ENCODE data around the gene PAFAH1B2. TPM values are rescaled to one million over a fixed set of nuclear protein-coding genes. Genes with fewer than 3 reads are reported as not detected.
"Not testable (repeated sequence)": the region's sequence is repeated elsewhere in the genome, so short reads cannot be mapped to it uniquely, and the experiment has no call there.

PAFAH1B2 gene
- total RNA-seq: 51.4 TPM
- long read RNA-seq, full-length matches to known transcripts: 5 of 12 reads
- long read RNA-seq, partial matches to known transcripts: 1 of 12 reads
- long read RNA-seq, other reads (novel, unspliced or antisense): 6 of 12 reads

GRCh38 chr11:117143871-117144476 is at the start of gene PAFAH1B2:
TSS of gene PAFAH1B2 (plus strand) at chr11:117144287. CDS start at chr11:117152448, 8,161 bp downstream.
- ATAC-seq (peak; percentile 97), DNase-seq (peak; percentile 97)
- intact Hi-C loops (cut with micrococcal nuclease): no loop called here

DNA sequence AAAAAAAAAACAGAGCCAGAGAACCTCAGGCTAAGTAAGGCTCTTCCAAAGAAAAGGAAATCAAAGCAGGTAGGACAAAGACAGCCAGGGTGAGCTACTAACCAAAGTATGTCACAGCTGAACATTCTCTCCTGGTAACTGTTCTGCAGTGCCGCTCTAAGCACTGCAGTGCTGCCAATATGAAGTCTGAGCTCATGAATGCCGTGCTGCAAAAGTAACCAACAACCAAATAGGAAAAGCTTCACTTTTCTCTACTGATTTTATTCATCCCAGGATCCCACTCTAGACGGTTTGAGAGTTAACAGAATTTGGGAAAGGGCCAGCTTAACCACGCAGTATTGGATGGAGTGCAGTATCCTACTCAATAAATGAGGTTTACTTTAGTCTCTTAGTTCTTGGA is 49.3 kb upstream of the PAFAH1B2 start:
- DNase-seq (no peak), ATAC-seq (peak; percentile 35)
- intact Hi-C loops (cut with micrococcal nuclease): no loop called here

DNA sequence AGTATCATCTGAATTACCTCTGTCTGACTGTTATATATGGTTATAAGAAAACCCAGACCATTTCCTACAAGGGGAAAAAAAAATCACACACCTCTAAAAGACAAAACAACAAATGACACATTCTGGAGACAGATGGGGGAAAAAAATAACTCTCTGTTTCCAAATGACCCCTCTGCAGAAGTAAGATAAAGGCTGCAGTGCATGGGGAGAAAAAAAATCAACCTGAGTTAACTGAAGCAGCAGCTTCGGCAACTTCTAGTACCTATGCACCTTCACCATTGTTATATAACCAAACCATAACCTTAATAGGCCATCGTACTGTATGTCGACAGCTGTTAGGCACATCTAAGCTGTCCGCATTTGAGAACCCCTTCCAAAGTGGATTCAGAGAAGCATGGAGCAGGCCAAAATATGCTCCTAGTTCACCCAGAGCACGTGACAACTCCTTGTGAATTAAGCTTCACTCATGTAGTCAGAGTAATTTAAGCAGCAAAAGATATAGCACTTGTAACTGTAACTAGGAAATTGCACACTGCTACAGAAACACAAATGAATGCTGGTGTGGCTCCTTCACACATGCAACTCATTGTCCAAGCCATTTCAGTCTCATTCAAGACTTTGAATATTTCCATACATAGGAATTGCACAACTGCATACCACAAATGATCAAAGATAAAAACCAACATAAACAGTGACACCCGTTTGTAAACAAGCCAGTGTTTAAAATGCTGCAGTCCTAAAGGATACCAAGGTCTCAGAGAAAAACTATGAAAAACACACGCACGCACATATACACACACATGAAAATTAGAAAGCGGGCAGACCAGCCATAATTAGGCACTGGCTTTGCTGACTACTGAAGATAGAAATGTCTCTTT is 48.6 kb upstream of the PAFAH1B2 start:
- ATAC-seq: no peak
- intact Hi-C loops (cut with micrococcal nuclease): no loop called here
- DNase-seq: no peak

GRCh38 chr11:117096201-117096991 is 47.7 kb upstream of the PAFAH1B2 start:
- DNase-seq (no peak), ATAC-seq (no peak)

GRCh38 chr11:117097014-117097388 is 47.1 kb upstream of the PAFAH1B2 start:
- intact Hi-C loops (cut with micrococcal nuclease): no loop called here
- ATAC-seq (no peak), DNase-seq (no peak)

More at GRCh38 chr11:117096201-117096991, 47.7 kb upstream of the PAFAH1B2 start:
- intact Hi-C loops (cut with micrococcal nuclease): no loop called here

GRCh38 chr11:117097389-117098268 is 46.5 kb upstream of the PAFAH1B2 start:
- ATAC-seq: peak; percentile 6
- DNase-seq: peak; percentile 69
- intact Hi-C loops (cut with micrococcal nuclease): no loop called here

DNA sequence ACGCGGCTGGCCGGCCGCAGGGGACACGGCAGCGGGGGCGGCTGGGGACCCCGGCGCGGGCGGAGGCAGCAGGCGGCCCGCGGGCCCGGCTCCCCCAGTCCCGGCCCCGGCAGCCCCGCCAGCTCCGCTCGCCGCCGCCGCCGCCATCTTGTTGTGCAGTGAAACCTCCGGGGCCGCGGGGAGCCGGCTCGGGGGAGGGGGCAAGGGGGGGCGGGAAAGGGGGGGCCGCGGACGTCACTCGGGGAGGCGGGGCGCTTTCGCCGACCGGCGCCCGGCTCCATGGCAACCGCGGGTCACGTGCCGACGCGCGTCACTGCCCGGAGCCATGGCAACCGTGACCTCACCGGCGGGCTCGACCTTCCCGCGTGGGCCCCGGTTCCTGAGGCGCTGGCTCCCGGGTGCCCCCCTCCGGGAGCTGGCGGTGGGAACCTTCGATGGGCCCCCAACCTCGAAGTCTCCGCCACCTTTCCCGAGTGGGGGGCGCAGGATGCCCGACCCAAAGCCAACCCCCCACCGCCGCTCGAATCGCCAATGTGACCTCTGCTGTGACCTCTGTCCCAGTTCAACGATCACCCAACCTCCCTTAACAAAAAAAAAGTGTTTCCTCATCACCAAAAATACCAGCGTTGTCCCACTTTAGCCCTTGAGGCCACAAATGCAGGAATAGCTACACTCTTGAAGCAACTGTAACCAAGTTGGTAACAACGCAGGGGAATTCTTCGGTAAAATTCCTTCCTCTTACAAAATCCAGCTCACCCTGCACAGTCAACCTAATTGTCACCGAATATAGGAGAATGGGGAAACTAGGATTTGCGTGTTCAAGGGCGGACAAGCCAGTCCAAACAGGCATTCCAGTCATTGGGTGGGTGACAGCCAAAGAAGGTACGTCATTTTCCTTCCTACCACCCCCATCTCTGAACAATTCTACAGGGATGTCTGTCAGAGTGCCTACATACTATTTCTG is 45.5 kb upstream of the PAFAH1B2 start, which contains the start of gene SIK3:
Gene SIK3, minus strand, starts transcription at position 160 of the 964 bp plus-strand sequence. Its CDS starts 13 bp downstream, at position 147.
- ATAC-seq (peak; percentile 91), DNase-seq (peak; percentile 97)
- intact Hi-C loops (cut with micrococcal nuclease): no loop called here

- ATAC-seq: no peak
- DNase-seq: no peak
- intact Hi-C loops (cut with micrococcal nuclease): no loop called here
These were observed 44.4 kb upstream of the PAFAH1B2 start for GRCh38 chr11:117099696-117100095.

GRCh38 chr11:117100556-117100955 is 43.5 kb upstream of the PAFAH1B2 start:
- DNase-seq (no peak), ATAC-seq (no peak)
- intact Hi-C loops (cut with micrococcal nuclease): no loop called here

DNA sequence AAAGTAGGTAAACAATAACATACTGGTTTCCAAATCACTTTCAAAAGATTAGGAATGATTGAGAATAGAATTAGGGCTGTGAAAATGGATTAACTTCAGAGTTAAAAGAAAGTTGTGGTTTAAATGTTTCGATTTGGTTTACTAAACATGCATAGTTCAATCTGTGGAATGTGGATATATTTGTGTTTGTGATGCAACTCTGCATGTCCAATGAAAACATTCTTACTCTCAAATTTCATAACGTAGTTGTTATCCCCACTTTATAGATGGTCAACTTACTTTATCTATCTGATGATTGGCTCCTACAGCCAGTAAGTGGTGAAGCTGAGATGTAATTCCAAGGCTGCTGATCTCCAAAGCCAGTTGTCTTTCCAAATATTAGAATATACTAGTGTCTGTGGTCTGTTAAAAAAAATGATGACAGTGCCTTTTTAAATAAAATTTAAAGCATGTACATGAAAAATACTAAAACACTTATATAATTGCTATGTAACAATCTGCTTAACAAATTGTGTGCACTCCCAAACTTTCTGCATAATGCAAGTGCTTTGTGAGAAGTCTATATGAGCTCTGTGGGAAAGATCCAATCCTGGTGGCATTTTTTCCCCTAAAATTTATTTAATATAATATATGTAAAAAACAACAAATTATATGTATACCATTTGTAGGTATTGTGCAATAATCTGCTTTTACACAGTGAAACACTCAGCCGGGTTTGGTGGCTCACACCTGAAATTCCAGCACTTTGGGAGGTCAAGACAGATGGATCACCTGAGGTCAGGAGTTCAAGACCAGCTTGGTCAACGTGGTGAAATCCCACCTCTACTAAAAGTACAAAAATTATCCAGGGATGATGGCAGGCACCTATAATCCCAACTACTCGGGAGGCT is 36.1 kb upstream of the PAFAH1B2 start:
- ATAC-seq (no peak), DNase-seq (no peak)
- intact Hi-C loops (cut with micrococcal nuclease): loop anchor here (5.0 kb wide), 1 partner anchor 231 kb away; no protein-coding TSS in a partner anchor

- DNase-seq: no peak
- intact Hi-C loops (cut with micrococcal nuclease): no loop called here
These were observed 33.7 kb upstream of the PAFAH1B2 start for GRCh38 chr11:117110294-117110950.

DNA sequence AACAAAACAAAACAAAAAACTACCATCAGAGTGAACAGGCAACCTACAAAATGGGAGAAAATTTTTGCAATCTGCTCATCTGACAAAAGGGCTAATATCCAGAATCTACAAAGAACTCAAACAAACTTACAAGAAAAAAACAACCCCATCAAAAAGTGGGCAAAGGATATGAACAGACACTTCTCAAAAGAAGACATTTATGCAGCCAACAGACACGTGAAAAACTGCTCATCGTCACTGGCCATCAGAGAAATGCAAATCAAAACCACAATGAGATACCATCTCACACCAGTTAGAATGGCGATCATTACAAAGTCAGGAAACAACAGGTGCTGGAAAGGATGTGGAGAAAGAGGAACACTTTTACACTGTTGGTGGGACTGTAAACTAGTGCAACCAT is 31.6 kb upstream of the PAFAH1B2 start:
- ATAC-seq; intact Hi-C loops (cut with micrococcal nuclease); DNase-seq: not testable (repeated sequence)

More at GRCh38 chr11:117110294-117110950, 33.7 kb upstream of the PAFAH1B2 start:
- ATAC-seq: no peak

DNA sequence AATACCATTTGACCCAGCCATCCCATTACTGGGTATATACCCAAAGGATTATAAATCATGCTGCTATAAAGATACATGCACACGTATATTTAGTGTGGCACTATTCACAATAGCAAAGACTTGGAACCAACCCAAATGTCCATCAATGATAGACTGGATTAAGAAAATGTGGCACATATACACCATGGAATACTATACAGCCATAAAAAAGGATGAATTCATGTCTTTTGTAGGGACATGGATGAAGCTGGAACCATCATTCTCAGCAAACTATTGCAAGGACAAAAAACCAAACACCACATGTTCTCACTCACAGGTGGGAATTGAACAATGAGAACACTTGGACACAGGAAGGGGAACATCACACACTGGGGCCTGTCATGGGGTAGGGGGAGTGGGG is 31.1 kb upstream of the PAFAH1B2 start:
- DNase-seq; ATAC-seq; intact Hi-C loops (cut with micrococcal nuclease): not testable (repeated sequence)

GRCh38 chr11:117117681-117118080 is 26.4 kb upstream of the PAFAH1B2 start:
- no peak for DNase-seq
- ATAC-seq: no peak
- intact Hi-C loops (cut with micrococcal nuclease): no loop called here

DNA sequence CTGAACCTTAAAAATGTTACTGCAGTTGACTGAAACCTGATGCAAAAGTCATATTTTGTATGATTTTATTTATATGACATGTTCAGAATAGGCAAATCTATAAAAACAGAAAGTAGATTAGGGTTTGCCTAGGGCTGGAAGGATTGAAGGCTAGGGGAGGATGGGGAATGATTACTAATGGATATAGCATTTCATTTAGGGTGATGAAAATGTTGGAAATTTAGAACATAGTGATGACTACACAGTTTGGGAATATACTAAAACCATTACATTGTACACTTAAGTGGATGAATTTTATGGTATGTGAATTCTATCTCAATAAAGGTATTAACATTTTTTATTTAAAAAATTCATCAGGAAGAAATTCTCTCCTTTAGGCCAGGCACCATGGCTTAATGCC is 22.9 kb upstream of the PAFAH1B2 start:
- intact Hi-C loops (cut with micrococcal nuclease): no loop called here
- ATAC-seq (no peak), DNase-seq (no peak)

GRCh38 chr11:117122556-117122955 is 21.5 kb upstream of the PAFAH1B2 start:
- no peak for ATAC-seq
- intact Hi-C loops (cut with micrococcal nuclease): no loop called here

More at GRCh38 chr11:117122556-117122955, 21.5 kb upstream of the PAFAH1B2 start:
- DNase-seq: no peak
